Thoracic aorta (tissue), 2 donors: Measurements from ENCODE around the gene ANKMY1. TPM values are rescaled to one million over a fixed set of nuclear protein-coding genes. Genes with fewer than 3 reads are reported as not detected.

Experiments
- ATAC-seq: fragments of 150-250 bp; one replicate; pipeline ENCODE4 v1.8.0; 2017; ENCODE audit warnings: low read depth; ENCODE audit not compliant: insufficient number of reproducible peaks, low FRiP score
- DNase-seq: peaks from one replicate; pipeline ENCODE4 v3.0.0-alpha.2; 2020; ENCODE audit warnings: low spot score
- H3K27ac ChIP-seq, 2 donors: fragments of 200-600 bp; sonication (generic); 1 replicate in 1 of 2; 2 replicates in 1 of 2; pipeline ENCODE4 v1.5.1; 2016; ENCODE audit warnings: mild to moderate bottlenecking in 2 of 2, moderate library complexity in 2 of 2
- H3K27me3 ChIP-seq: fragments of 200-600 bp; sonication (generic); replicated peaks from 2 replicates; pipeline ENCODE4 v1.6.0; 2016; ENCODE audit warnings: mild to moderate bottlenecking; ENCODE audit not compliant: insufficient read depth
- H3K36me3 ChIP-seq: fragments of 200-600 bp; sonication (generic); one replicate; pipeline ENCODE4 v1.5.1; 2016
- H3K4me1 ChIP-seq, 2 donors: fragments of 200-600 bp; sonication (generic); 1 replicate in 1 of 2; 2 replicates in 1 of 2; pipeline versions ENCODE4 v1.5.1 to v1.6.0; 2016; ENCODE audit warnings: low read depth in 2 of 2, mild to moderate bottlenecking in 1 of 2; ENCODE audit not compliant: control insufficient read depth in 1 of 2
- H3K4me3 ChIP-seq: fragments of 200-600 bp; sonication (generic); 2 replicates; pipeline ENCODE4 v1.5.1; 2016; ENCODE audit warnings: mild to moderate bottlenecking
- H3K9me3 ChIP-seq: fragments of 200-600 bp; sonication (generic); 2 replicates; pipeline ENCODE4 v1.5.1; 2016
- total RNA-seq, 2 donors: library from RNA; depleted of rRNA; stranded (reverse); fragments of >200 nt; gene quantifications; one replicate each; pipeline versions ENCODE4 v1.1.0 to v1.2.3, GENCODE V29; 2016
- TF ChIP-seq, protein P1 (sequence below): fragments of 200-600 bp; sonication (generic); IDR thresholded peaks from one replicate; pipeline ENCODE4 v1.5.1; 2019; ENCODE audit warnings: antibody characterized with exemption

ANKMY1 gene
- total RNA-seq, 2 donors from 2014 or later: 20.0 to 44.8 TPM

DNA sequence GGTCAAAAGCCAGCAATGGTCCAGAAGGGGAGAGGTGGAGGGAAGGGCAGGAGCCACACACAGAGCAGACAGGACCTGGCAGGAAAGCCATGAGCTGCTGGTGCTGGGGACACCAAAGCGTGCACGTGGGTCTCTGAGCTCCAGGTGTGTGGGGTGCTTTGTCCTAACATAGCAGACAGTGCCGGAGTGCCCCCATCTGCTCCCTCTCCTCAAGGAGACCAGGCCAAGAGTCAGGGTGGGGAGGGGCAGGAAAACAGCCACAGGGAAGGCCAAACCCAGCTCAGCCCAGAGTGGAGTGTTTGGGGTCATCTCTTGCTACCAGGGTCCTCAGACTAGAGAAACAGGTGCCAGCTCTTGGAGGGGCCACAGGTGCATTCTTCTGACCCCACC, 126.5 kb downstream of the ANKMY1 start:
- Histone ChIP-seq H3K36me3 (no peaks in the 10 kb centered on the region), H3K27me3 (no peaks in the 10 kb centered on the region), H3K4me3 (no peak overlapping the region), H3K27ac (no peak overlapping the region), H3K9me3 (no peaks in the 10 kb centered on the region), H3K4me1 (peaks cover 7 to 16% of the 10 kb centered on the region in 2 donors)
- no peak for DNase-seq
- TF ChIP-seq, protein P1, sequence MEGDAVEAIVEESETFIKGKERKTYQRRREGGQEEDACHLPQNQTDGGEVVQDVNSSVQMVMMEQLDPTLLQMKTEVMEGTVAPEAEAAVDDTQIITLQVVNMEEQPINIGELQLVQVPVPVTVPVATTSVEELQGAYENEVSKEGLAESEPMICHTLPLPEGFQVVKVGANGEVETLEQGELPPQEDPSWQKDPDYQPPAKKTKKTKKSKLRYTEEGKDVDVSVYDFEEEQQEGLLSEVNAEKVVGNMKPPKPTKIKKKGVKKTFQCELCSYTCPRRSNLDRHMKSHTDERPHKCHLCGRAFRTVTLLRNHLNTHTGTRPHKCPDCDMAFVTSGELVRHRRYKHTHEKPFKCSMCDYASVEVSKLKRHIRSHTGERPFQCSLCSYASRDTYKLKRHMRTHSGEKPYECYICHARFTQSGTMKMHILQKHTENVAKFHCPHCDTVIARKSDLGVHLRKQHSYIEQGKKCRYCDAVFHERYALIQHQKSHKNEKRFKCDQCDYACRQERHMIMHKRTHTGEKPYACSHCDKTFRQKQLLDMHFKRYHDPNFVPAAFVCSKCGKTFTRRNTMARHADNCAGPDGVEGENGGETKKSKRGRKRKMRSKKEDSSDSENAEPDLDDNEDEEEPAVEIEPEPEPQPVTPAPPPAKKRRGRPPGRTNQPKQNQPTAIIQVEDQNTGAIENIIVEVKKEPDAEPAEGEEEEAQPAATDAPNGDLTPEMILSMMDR: no peak
- no peak for ATAC-seq

DNA sequence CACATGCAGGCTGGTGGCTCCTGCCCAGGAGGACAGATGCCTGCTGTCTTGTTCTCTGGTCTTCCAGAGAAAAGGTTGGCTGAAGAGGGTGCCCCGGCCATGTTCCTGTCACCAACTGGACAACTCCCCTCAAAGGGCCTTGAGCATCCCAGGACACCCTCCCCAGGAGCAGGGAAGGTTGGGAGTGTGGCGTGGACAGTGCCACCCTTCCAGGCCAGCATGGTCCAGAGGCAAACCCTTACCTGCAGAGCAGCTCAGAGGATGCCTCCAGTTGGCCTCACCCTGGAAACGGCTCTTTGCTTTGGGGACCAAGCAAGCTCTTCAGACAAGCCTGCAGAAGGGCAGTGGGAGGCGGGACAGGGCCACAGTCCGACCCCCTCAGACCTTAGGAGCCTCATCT, 127.2 kb downstream of the ANKMY1 start:
- DNase-seq (no peak), ATAC-seq (no peak)
- TF ChIP-seq, protein P1: no peak
- peaks cover 7 to 16% of the 10 kb centered on the region in 2 donors for H3K4me1 ChIP-seq
- no peaks in the 10 kb centered on the region for H3K9me3 ChIP-seq
- no peaks in the 10 kb centered on the region for H3K36me3 ChIP-seq
- H3K27ac ChIP-seq: no peak overlapping the region
- H3K27me3 ChIP-seq: no peaks in the 10 kb centered on the region
- H3K4me3 ChIP-seq: no peak overlapping the region

DNA sequence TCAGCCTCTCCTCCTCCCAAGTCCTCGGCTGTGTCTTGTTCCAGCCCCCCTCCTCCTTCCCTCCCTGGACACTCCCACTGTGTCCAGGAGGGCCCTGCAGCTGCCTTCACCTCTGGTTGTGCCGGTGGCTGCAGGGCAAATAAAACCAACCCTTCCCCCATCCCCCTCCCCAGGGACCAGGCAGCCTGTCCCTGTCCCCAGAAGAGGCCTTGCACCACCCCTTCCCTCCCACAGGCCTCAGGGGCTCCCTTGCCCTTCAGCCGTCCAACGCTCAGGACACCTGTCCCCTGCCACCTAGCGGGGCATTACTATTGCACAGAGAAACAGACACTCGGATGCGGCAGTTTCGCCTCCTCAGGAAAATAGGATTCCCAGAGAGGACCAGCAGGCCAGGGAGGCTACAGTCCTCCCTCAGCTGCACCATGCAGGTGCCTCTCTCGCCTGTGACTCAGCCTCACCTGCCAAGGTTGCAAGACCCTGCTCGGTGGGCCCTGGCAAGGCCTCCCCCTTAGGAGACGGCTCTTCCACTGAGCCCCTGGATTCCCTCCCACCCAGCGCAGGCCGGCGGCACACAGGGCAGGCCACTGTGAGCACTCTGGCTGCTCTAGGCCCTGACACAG, 127.8 kb downstream of the ANKMY1 start:
- no peak for ATAC-seq
- no peaks in the 10 kb centered on the region for H3K36me3 ChIP-seq
- no peaks in the 10 kb centered on the region for H3K27me3 ChIP-seq
- no peak overlapping the region for H3K27ac ChIP-seq
- no peaks in the 10 kb centered on the region for H3K9me3 ChIP-seq
- H3K4me1 ChIP-seq: peaks cover 7 to 16% of the 10 kb centered on the region in 2 donors
- no peak for DNase-seq
- TF ChIP-seq, protein P1: no peak
- H3K4me3 ChIP-seq: no peak overlapping the region

Other genes with a start within 250 kb of the ANKMY1 start
- gene GPC1, start 122.3 kb downstream of the ANKMY1 start, total RNA-seq: 100 to 1,000 TPM in 1 of 2 donors, 10 to 100 TPM in 1; 94.2 to 162 TPM
- gene DUSP28, start 2.4 kb upstream of the ANKMY1 start, total RNA-seq: 10 to 100 TPM in 1 of 2 donors, 1 to 10 TPM in 1; 5.8 to 14.3 TPM
- 100 to 1,000 TPM in 1 of 2 donors, 10 to 100 TPM in 1; 71.1 to 101 TPM for gene RNPEPL1, start 10.5 kb upstream of the ANKMY1 start, total RNA-seq
- 10 to 100 TPM; 33.3 to 38.2 TPM for gene CAPN10, start 28.7 kb upstream of the ANKMY1 start, total RNA-seq
- 1 to 10 TPM; 3.4 to 5.8 TPM for gene GPR35, start 67.5 kb upstream of the ANKMY1 start, total RNA-seq
- gene AQP12B, start 124.9 kb upstream of the ANKMY1 start, total RNA-seq: not detected
- not detected for gene AQP12A, start 133.9 kb upstream of the ANKMY1 start, total RNA-seq